ENCODE data around the gene PTPRC. TPM values are rescaled to one million over a fixed set of nuclear protein-coding genes. Genes with fewer than 3 reads are reported as not detected.
A peak's percentile ranks its signal among the peaks of the same experiment; 100 is the strongest.

The PTPRC gene
- total and polyA plus RNA-seq, 2 donors (not counting 1 experiment from before 2014, with no cell fraction given) = under 0.01 to 0.11 TPM

DNA sequence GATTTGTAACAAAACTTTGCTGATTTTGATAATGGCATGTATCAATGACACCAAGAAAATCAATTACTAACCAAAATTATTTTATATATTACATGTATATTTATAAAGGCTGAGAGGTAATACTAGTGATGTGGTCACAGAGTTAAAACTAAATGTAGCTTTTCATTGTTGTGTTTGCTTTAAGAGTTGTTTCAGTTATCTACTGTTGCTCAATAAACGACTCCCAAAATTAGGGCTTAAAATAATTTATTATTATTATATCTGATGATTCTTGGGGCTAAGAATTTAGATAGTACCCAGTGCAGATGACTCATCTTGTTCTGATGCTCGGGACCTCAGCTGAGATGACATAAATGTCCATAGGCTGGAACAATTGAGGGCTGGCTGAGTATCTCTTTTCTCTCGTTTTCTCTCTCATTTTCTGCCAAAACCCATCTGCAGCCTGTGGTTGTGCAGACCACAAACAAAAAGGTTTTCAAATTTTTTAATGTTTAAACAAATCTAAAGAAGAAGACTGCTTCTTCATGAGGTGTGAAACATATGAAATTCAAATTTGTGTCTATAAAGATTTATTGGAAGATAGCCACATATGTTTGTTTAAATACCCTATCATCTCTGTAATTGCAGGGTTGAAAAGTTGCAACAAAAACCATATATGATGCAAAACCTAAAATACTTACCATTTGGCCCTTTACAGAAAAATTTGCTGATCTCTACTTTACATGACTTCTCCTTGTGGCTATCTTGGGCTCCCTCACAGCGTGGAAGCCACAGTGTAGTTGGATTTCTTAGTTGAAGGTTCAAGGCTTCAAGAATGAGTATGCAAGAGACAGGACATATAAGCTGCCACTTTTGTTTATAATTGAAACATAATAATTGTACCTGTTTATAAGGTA lies 14.8 kb upstream of the PTPRC start:
- H3K4me1 ChIP-seq (ENCODE audit: control insufficient read depth, extremely low read depth, insufficient read depth, low read length) = no peaks in the 10 kb centered on the region
- H3K27me3 ChIP-seq (ENCODE audit: control insufficient read depth, insufficient read depth, low read length) = no peaks in the 10 kb centered on the region
- no peak overlapping the region for H3K27ac ChIP-seq (ENCODE audit: insufficient read depth, low read length)
- peak overlapping the region; percentile 37 for H3K4me2 ChIP-seq (ENCODE audit: extremely low read depth, insufficient read depth, low read length)
- H4K20me1 ChIP-seq (ENCODE audit: control insufficient read depth, extremely low read depth, insufficient read depth, low read length) = no peaks in the 10 kb centered on the region
- TF ChIP-seq, protein P1, sequence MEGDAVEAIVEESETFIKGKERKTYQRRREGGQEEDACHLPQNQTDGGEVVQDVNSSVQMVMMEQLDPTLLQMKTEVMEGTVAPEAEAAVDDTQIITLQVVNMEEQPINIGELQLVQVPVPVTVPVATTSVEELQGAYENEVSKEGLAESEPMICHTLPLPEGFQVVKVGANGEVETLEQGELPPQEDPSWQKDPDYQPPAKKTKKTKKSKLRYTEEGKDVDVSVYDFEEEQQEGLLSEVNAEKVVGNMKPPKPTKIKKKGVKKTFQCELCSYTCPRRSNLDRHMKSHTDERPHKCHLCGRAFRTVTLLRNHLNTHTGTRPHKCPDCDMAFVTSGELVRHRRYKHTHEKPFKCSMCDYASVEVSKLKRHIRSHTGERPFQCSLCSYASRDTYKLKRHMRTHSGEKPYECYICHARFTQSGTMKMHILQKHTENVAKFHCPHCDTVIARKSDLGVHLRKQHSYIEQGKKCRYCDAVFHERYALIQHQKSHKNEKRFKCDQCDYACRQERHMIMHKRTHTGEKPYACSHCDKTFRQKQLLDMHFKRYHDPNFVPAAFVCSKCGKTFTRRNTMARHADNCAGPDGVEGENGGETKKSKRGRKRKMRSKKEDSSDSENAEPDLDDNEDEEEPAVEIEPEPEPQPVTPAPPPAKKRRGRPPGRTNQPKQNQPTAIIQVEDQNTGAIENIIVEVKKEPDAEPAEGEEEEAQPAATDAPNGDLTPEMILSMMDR (conservative IDR thresholded peaks at IDR 0.05 in 1 of 2, IDR thresholded peaks at IDR 0.05 in 1 of 2; ENCODE audit: low read depth in 1 of 2, low read length in 2 of 2) = no peak
- TF ChIP-seq EZH2 (IDR thresholded peaks at IDR 0.05; ENCODE audit: low read length, missing control alignments) = no peak
- peak; percentile 78 to 82 for DNase-seq (ENCODE audit: low read depth in 2 of 2)
- no peaks in the 10 kb centered on the region for H3K9me3 ChIP-seq (ENCODE audit: control insufficient read depth, insufficient read depth, low read depth, low read length)
- H3K4me3 ChIP-seq (replicated peaks in 1 of 4; ENCODE audit: control extremely low read depth in 1 of 4, insufficient read depth in 1 of 4, low read depth in 3 of 4, low read length in 4 of 4) = no peak overlapping the region
- H3K9ac ChIP-seq (ENCODE audit: insufficient read depth, low read length) = no peak overlapping the region
- H3K36me3 ChIP-seq (ENCODE audit: control insufficient read depth, insufficient read depth, low read length) = no peaks in the 10 kb centered on the region
- H3K79me2 ChIP-seq (ENCODE audit: control insufficient read depth, insufficient read depth, low read length) = no peaks in the 10 kb centered on the region
- H2AFZ ChIP-seq (ENCODE audit: low read length) = no peak overlapping the region

DNA sequence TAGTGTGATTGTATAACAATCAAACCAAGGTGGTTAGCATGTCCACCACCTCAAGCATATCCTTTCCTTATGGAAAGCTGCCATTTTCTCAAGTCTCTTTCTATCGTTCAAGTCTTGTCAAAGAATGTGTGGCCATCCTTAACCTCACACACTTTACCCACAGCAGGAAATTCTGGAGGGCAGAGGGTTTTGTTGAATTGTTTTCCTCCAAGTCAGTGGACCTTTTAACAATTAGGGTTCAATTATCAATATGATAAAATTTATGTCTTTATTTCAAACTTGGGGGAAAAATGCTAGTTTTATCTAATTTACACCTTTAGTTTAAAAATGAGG lies 14.2 kb upstream of the PTPRC start:
- Histone ChIP-seq H4K20me1 (ENCODE audit: control insufficient read depth, extremely low read depth, insufficient read depth, low read length) (no peaks in the 10 kb centered on the region), H3K79me2 (ENCODE audit: control insufficient read depth, insufficient read depth, low read length) (no peaks in the 10 kb centered on the region), H2AFZ (ENCODE audit: low read length) (no peak overlapping the region), H3K27ac (ENCODE audit: insufficient read depth, low read length) (no peak overlapping the region), H3K9me3 (ENCODE audit: control insufficient read depth, insufficient read depth, low read depth, low read length) (no peaks in the 10 kb centered on the region), H3K4me3 (replicated peaks in 1 of 4; ENCODE audit: control extremely low read depth in 1 of 4, insufficient read depth in 1 of 4, low read depth in 3 of 4, low read length in 4 of 4) (no peak overlapping the region), H3K4me1 (ENCODE audit: control insufficient read depth, extremely low read depth, insufficient read depth, low read length) (no peaks in the 10 kb centered on the region), H3K27me3 (ENCODE audit: control insufficient read depth, insufficient read depth, low read length) (no peaks in the 10 kb centered on the region), H3K9ac (ENCODE audit: insufficient read depth, low read length) (no peak overlapping the region), H3K4me2 (ENCODE audit: extremely low read depth, insufficient read depth, low read length) (no peak overlapping the region), H3K36me3 (ENCODE audit: control insufficient read depth, insufficient read depth, low read length) (no peaks in the 10 kb centered on the region)
- no peak for TF ChIP-seq EZH2 (IDR thresholded peaks at IDR 0.05; ENCODE audit: low read length, missing control alignments)
- TF ChIP-seq, protein P1 (conservative IDR thresholded peaks at IDR 0.05 in 1 of 2, IDR thresholded peaks at IDR 0.05 in 1 of 2; ENCODE audit: low read depth in 1 of 2, low read length in 2 of 2) = no peak
- DNase-seq (ENCODE audit: low read depth in 2 of 2) = no peak

DNA sequence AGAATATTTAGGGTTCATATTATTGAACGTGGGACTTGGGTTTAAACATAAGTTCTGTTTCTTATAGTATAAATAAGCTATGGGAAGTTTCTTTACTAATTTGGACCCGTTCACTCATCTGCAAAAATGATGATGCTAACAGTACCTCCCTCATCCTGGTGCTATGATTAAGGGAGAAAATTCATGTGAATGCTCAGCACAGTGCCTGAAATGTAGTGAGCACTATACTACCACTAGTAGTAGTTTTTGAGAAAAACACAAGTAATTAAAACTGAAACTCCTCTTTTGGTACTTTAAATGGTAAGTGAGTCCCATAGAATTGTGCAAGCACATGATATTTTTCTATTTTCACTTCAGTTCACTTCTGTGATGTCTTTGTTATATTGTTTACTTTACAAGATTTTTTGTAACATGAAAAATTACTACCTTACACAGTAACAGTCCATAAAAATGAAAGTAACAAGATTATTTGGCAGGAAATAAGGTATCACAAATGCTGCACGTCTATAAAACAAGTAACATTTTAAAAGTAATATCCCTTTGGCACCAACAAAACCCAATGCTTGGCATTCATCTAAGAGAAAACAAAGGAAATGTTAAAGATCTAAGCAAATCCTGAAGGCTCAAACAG lies 11.3 kb upstream of the PTPRC start:
- TF ChIP-seq, protein P1 (conservative IDR thresholded peaks at IDR 0.05 in 1 of 2, IDR thresholded peaks at IDR 0.05 in 1 of 2; ENCODE audit: low read depth in 1 of 2, low read length in 2 of 2) = no peak
- no peak for TF ChIP-seq EZH2 (IDR thresholded peaks at IDR 0.05; ENCODE audit: low read length, missing control alignments)
- no peak overlapping the region for H3K4me2 ChIP-seq (ENCODE audit: extremely low read depth, insufficient read depth, low read length)
- no peak overlapping the region for H3K4me3 ChIP-seq (replicated peaks in 1 of 4; ENCODE audit: control extremely low read depth in 1 of 4, insufficient read depth in 1 of 4, low read depth in 3 of 4, low read length in 4 of 4)
- H3K9ac ChIP-seq (ENCODE audit: insufficient read depth, low read length) = no peak overlapping the region
- H3K9me3 ChIP-seq (ENCODE audit: control insufficient read depth, insufficient read depth, low read depth, low read length) = no peaks in the 10 kb centered on the region
- H4K20me1 ChIP-seq (ENCODE audit: control insufficient read depth, extremely low read depth, insufficient read depth, low read length) = no peaks in the 10 kb centered on the region
- peak in 1 of 2 donors; percentile 5 for DNase-seq (ENCODE audit: low read depth in 2 of 2)
- no peaks in the 10 kb centered on the region for H3K79me2 ChIP-seq (ENCODE audit: control insufficient read depth, insufficient read depth, low read length)
- no peak overlapping the region for H3K27ac ChIP-seq (ENCODE audit: insufficient read depth, low read length)
- no peaks in the 10 kb centered on the region for H3K36me3 ChIP-seq (ENCODE audit: control insufficient read depth, insufficient read depth, low read length)
- no peaks in the 10 kb centered on the region for H3K4me1 ChIP-seq (ENCODE audit: control insufficient read depth, extremely low read depth, insufficient read depth, low read length)
- no peaks in the 10 kb centered on the region for H3K27me3 ChIP-seq (ENCODE audit: control insufficient read depth, insufficient read depth, low read length)
- no peak overlapping the region for H2AFZ ChIP-seq (ENCODE audit: low read length)
